GM21737 (cell line): ENCODE data around the gene SIPA1.

ENCODE experiments used
- ATAC-seq: cut with Tn5 transposase; IDR thresholded peaks from one replicate; pipeline ENCODE4 v1.9.1; 2021; ENCODE audit warnings: mild to moderate bottlenecking, moderate library complexity; ENCODE audit not compliant: unreplicated experiment

The SIPA1 gene

DNA sequence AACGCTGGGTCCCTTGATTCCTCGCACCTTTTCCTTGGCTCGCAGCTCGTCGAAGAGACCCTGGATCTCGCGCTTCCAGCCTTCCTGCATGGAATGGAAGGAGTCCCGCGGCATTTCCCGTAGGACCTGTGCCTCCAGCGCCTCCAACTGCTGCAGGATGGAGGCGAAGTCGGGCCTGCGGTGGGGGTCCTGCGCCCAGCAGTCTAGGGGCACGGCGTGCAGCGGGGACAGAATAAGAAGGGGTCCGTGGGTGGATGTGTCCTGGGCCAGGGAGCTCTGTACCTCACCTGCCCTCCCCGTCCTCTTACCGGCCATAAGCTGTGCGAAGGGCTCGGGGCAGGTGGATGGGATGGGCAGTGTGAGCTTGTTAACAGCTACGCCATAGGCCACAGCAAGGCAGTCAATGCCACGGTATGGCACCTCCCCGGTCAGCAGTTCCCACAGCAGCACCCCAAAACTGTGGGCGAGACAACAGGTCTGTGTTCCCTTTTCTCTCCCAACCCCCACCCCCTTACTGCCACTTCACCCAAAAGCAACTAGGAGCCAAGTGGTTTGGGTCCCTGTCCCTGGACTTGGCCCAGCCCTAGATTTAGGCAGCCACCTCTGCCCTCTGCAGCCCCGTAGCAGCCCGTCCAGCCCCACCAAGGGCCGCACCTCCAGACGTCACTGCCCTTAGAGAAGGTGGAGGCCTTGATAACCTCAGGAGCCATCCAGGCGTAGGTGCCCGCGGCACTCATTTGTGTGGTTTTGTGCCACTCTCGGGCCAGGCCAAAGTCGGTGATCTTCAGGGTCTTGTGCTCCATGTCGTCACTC, 30.1 kb upstream of the SIPA1 start:
- ATAC-seq = no peak

DNA sequence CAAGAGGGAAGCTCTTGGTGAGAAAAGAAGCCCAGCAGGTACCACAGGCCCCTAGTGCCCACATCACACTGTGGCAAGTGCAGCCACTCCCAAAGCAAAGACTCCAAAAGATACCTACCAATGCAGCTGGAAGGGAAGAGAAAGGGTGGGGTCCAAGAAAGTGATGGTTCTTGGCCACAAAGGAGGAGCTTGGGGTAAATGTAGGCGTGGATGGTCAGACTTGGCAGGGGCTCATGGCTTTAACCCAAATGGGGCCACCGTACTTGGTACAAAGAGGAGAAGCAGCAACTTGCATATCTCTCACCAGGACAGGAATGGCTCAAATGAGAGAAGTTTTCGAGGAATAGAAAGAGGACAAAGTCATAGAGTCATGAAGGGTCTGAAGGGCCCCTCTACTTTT, 28.7 kb upstream of the SIPA1 start:
- ATAC-seq = no peak

DNA sequence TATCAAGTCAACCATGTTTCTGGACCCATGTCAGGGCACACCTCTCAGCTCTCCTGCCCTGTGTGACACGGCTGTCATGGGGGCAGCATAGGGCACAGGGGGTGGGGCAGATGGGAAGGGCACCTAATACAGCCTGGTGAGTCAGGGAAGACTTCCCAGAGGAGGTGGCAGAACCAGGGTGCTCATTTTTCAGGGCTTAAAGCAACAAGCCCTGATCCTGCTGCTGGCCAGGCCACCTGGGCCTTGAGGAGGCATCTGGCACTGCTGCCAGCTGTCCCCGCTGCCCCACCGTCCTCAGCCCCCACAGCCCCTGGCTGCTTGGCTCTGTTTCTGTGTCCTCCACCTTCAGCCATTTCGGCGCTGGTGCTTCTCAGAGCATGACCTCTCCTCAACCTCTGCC, 28.2 kb upstream of the SIPA1 start:
- no peak for ATAC-seq

DNA sequence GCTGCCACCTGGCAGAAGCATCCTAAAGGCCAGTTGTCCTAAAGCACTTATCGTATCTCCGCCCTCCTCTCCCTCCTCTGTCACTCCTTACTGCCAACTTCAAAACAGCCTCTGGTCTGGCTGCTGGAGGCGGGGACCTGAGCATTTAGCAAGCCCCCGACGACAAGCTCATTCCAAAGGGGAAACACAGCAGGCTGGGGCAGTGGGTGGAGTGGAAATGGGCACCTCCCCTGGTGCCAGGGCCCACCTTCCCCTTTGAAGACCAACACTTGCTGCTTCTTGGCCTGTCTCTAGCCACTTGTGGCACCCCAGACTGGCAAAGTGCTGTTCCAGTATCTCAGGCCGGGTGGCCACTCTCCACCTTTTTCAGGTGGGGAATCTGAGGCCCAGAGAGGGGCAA, 27.5 kb upstream of the SIPA1 start:
- no peak for ATAC-seq

- no peak for ATAC-seq
These were observed 26.7 kb upstream of the SIPA1 start for GRCh38 chr11:65611028-65611757.

- no peak for ATAC-seq
These were observed 25.9 kb upstream of the SIPA1 start for GRCh38 chr11:65611758-65612603.

- ATAC-seq = no peak
These were observed 25.2 kb upstream of the SIPA1 start for GRCh38 chr11:65612691-65613090.

DNA sequence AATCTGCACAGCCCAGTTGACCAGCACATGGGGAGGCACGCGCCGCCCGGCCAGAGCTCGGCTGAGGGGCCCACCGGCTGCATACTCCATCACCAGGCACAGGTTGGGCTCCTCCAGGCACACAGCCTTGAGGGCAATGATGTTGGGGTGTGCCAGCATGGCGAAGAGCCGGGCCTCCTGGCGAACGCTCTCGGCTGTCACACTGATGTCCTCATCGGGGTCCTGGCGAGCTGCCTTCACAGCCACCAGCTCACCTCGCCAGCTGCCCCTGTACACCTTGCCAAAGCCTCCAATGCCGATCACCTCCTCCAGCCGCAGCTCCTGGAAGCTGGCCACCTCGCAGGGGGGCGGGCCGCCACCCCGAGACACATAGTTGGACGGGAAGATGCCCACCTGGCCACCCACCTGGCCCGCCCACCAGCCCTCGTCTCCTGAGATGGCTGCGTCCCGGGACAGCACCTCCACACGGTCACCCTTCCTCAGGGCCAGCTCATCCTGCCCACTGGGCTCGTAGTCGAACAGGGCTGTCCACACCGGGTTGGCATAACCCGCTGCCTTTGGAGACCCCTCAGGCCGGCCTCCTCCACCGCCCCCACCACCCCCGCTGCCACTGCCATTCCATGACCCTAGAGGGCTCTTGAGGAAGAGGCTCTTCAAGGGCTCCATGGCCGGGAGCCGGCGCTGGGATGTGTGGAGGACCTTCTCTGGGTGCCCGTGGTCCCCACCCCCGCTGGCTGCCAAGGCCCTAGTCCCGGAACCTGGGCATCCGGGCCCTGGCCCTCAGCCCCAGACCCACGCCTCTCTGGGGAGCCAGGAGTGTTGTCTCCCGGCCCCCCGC, 24.6 kb upstream of the SIPA1 start:
- no peak for ATAC-seq

GRCh38 chr11:65615229-65615949, 22.5 kb upstream of the SIPA1 start, which contains the start of gene PCNX3:
TSS of gene PCNX3 (plus strand) at chr11:65615776. CDS start at chr11:65616312, 536 bp downstream.
- ATAC-seq = peak; percentile 70

GRCh38 chr11:65615950-65616574, 21.8 kb upstream of the SIPA1 start:
- peak; percentile 5 for ATAC-seq

DNA sequence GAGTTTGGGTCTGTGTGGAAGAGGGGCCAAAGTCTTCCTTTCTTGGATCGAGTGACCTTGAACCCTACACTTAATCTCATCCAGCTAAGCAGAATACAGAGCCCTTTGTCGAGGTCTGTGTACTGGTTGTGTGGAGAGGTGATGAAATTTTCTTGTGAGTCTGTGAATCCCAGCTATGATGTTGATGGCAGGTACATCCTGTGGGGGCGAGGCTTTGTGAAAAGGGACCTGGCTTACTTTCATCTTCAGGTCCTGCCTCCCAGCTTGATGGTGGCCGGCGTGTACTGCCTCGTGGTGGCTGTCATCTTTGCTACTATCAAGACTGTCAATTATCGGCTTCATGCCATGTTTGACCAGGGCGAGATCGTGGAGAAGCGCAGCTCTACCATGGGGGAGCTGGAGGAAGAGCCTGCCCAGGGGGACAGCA, 21.3 kb upstream of the SIPA1 start:
- no peak for ATAC-seq

DNA sequence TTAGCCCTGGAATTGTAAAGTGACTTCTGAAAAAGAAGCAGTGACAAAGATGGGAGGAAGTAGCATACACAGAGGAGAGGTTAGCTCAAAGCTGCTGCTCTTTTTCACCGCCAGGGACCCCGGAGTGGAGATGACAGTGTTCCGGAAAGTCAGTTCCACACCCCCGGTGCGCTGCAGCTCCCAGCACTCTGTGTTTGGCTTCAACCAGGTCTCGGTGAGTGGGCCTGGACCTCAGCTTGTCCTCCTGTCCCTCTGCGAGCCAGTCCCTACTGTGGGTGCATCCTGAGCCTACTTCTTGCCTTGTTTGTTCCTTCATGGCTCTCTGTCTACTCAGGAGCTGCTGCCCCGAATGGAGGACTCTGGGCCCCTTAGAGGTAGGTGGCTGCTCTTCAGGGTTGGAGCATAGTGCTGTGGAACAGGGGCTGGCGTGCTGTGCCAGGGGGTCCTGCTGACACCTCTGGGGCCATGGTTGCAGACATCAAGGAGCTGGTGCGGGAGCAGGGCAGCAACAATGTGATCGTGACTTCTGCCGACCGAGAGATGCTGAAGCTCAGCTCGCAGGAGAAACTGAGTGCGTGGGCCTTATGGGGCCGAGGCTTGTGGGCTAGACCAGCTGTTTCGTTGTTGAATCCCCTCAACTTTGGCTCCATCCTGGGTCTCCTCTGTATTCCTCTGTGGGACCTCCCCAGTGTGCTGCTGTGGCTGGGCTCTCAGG, 20.6 kb upstream of the SIPA1 start:
- no peak for ATAC-seq

DNA sequence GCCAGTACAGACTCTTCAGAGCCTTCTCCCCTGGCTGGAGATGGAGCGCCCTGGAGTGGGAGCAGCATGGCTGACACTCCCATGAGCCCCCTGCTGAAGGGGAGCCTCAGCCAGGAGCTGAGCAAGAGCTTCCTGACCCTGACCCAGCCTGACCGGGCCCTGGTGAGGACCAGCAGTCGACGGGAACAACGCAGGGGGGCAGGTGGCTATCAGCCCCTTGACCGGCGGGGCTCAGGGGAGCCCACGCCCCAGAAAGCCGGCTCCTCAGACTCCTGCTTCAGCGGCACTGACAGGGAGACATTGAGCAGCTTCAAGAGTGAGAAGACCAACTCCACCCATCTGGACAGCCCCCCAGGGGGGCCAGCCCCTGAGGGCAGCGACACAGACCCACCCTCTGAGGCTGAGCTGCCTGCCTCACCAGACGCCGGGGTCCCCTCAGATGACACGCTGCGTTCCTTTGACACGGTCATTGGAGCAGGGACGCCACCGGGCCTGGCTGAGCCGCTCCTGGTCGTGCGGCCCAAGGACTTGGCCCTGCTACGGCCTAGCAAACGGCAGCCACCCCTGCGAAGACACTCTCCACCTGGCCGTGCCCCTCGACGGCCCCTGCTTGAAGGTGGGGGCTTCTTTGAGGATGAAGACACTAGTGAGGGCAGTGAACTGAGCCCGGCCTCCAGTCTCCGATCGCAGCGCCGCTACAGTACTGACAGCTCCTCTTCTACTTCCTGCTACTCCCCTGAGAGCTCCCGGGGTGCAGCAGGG, 19.7 kb upstream of the SIPA1 start:
- no peak for ATAC-seq

DNA sequence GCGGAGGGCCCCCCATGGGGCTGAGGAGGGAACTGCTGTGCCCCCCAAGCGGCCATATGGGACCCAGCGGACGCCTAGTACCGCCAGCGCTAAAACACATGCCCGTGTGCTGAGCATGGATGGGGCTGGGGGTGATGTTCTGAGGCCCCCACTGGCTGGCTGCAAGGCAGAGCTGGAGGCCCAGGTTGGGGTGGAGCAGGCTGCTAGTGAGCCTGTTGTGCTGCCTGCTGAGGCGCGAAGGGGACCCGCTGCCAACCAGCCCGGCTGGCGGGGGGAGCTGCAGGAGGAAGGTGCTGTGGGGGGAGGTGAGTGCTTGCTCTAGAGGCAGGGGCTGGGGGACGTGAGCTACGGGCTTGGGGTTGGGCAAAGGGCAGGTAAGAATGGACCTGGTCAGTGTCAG, 19.1 kb upstream of the SIPA1 start:
- no peak for ATAC-seq

GRCh38 chr11:65619281-65619928, 18.5 kb upstream of the SIPA1 start:
- no peak for ATAC-seq

DNA sequence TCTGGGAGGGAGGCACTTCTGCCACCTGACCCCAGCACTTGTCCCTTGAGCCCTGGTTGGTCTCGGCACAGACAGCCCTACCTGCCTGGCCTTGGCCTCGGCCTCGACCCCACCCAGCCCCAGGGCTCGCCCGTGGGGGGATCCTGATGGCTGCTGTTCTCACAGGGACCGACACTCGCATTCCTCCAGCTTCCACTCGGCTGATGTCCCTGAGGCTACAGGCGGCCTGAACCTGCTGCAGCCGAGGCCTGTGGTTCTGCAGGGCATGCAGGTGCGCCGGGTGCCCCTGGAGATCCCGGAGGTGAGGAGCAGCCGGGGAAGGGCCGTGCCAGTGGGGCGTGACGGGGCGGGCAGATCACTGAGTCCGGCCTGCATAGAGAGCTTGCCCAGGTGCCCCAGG, 17.2 kb upstream of the SIPA1 start:
- no peak for ATAC-seq

DNA sequence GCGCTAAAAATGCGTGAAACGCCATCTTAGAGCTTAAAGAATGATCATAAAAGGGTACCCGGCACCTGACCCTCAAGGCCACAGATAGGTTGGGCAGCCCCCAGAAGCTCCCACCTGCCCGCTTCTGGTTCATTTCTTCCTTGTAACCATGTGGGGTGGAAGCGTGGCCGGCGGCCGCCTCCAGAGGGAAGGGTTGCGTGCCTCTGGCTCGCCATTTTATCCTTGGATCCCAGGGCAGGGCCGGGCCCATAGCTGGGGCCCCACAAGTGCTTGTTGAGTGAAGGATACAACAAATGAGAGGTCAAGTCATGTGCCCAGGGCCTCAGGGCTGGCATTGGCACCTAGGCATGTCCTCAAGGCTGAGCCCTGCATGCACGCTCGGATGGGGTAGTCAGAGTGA, 16.4 kb upstream of the SIPA1 start:
- ATAC-seq = no peak
